Gastrocnemius medialis (tissue), 4 donors: ENCODE data around the gene ROPN1L. TPM values are rescaled to one million over a fixed set of nuclear protein-coding genes. Genes with fewer than 3 reads are reported as not detected.

Experiments used
- ATAC-seq, 2 donors: fragments of 150-250 bp; one replicate each; pipeline ENCODE4 v1.9.1; 2016
- DNase-seq, 2 donors: peaks; one replicate each; pipeline ENCODE4 v3.0.0-alpha.2; 2019
- H3K27ac ChIP-seq, 4 donors: fragments of 200-600 bp; sonication (generic); 1 replicate in 1 of 4; 2 replicates in 3 of 4; pipeline ENCODE4 v1.5.1; 2016 to 2018; ENCODE audit warnings: mild to moderate bottlenecking in 2 of 4, moderate library complexity in 1 of 4
- H3K27me3 ChIP-seq, 3 donors: fragments of 200-600 bp; sonication (generic) in 2 of 3; 1 replicate in 1 of 3; 2 replicates in 2 of 3; pipeline versions ENCODE4 v1.5.1 to v1.6.0; 2016 to 2019; ENCODE audit warnings: mild to moderate bottlenecking in 1 of 3, moderate library complexity in 1 of 3
- H3K36me3 ChIP-seq, 2 donors: fragments of 200-600 bp; sonication (generic) in 1 of 2; one replicate each; pipeline ENCODE4 v1.5.1; 2017 to 2018
- H3K4me1 ChIP-seq, 2 donors: fragments of 200-600 bp; sonication (generic) in 1 of 2; one replicate each; pipeline ENCODE4 v1.5.1; 2016 to 2017; ENCODE audit warnings: mild to moderate bottlenecking in 2 of 2
- H3K4me3 ChIP-seq, 4 donors: fragments of 200-600 bp; sonication (generic) in 3 of 4; 1 replicate in 1 of 4; 2 replicates in 3 of 4; pipeline ENCODE4 v1.5.1; 2016 to 2019; ENCODE audit warnings: mild to moderate bottlenecking in 2 of 4
- H3K9me3 ChIP-seq, 3 donors: fragments of 200-600 bp; sonication (generic) in 2 of 3; 1 replicate in 1 of 3; 2 replicates in 2 of 3; pipeline ENCODE4 v1.5.1; 2016 to 2019
- CTCF ChIP-seq, 5 experiments: fragments of 450-650 bp in 3 of 5; fragments of 200-600 bp in 2 of 5; sonication (generic) in 2 of 5; IDR thresholded peaks in 4 of 5; conservative IDR thresholded peaks in 1 of 5; 1 replicate in 4 of 5; 2 replicates in 1 of 5; pipeline ENCODE4 v1.5.1; 2016 to 2019; ENCODE audit warnings: antibody characterized with exemption in 5 of 5, mild to moderate bottlenecking in 3 of 5, moderate library complexity in 3 of 5
- POLR2A ChIP-seq, 2 donors: fragments of 450-650 bp; IDR thresholded peaks; one replicate each; pipeline ENCODE4 v1.6.1; 2017; ENCODE audit warnings: antibody characterized with exemption in 2 of 2, mild to moderate bottlenecking in 2 of 2, moderate library complexity in 2 of 2
- in situ Hi-C, 4 donors: fragments of 200-750 bp; cut with MboI; loops; one replicate each; pipeline versions ENCODE4 v1.15.0 to v1.8.0; 2017; ENCODE audit warnings: low sequenced_read_pairs in 4 of 4
- intact Hi-C: fragments of 100-400 bp; cut with DNase I; formaldehyde crosslinking; loops from one replicate; pipeline ENCODE4 v1.15.1; 2023; ENCODE audit warnings: low total_unique reads
- total RNA-seq, 4 donors: library from RNA; depleted of rRNA; stranded (reverse); fragments of >200 nt; gene quantifications; one replicate each; pipeline versions ENCODE4 v1.1.0 to v1.2.3, GENCODE V29; 2016

Gene ROPN1L
- total RNA-seq, 4 donors from 2014 or later = 0.46 TPM; not detected in 3

GRCh38 chr5:10482791-10483530 is 41.3 kb downstream of the ROPN1L start:
- in situ Hi-C loops (no loop called here), intact Hi-C loops (no loop called here)
- Histone ChIP-seq H3K27ac (no peak overlapping the region), H3K36me3 (no peaks in the 10 kb centered on the region), H3K27me3 (no peaks in the 10 kb centered on the region), H3K9me3 (no peaks in the 10 kb centered on the region), H3K4me1 (no peaks in the 10 kb centered on the region), H3K4me3 (no peak overlapping the region)
- ATAC-seq (no peak), DNase-seq (no peak)
- no peak for TF ChIP-seq POLR2A (IDR thresholded peaks at IDR 0.05)
- no peak for TF ChIP-seq CTCF (IDR thresholded peaks at IDR 0.05 in 4 of 5, conservative IDR thresholded peaks at IDR 0.05 in 1 of 5)

DNA sequence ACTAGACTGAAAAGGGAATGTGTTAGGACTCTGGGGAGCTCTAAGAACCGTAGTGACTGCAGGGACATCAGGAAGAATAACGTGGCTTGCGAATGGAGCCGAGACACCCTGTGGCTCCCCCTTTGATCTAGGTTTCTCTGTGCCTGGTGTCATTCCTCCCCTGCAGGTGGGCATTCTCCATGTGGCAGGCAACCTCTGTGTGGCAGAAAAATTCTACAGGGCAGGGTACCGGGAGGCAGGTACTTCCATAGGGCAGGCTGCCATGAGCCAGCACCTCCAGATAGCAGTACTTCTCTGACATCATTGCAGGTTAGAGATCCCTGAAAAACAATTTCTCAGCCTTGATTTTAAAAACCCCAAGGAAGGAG is 43.1 kb downstream of the ROPN1L start:
- H3K9me3 ChIP-seq = no peaks in the 10 kb centered on the region
- ATAC-seq = no peak
- H3K36me3 ChIP-seq = no peaks in the 10 kb centered on the region
- TF ChIP-seq CTCF (IDR thresholded peaks at IDR 0.05 in 4 of 5, conservative IDR thresholded peaks at IDR 0.05 in 1 of 5) (no peak), POLR2A (IDR thresholded peaks at IDR 0.05) (no peak)
- no peak for DNase-seq
- H3K27me3 ChIP-seq = no peaks in the 10 kb centered on the region
- in situ Hi-C loops (no loop called here), intact Hi-C loops (no loop called here)
- H3K4me3 ChIP-seq = no peak overlapping the region
- no peaks in the 10 kb centered on the region for H3K4me1 ChIP-seq
- no peak overlapping the region for H3K27ac ChIP-seq

- no peaks in the 10 kb centered on the region for H3K27me3 ChIP-seq
- TF ChIP-seq CTCF (IDR thresholded peaks at IDR 0.05 in 4 of 5, conservative IDR thresholded peaks at IDR 0.05 in 1 of 5) = no peak
- TF ChIP-seq POLR2A (IDR thresholded peaks at IDR 0.05) = no peak
- intact Hi-C loops (no loop called here), in situ Hi-C loops (no loop called here)
- ATAC-seq = peak in 1 of 2 donors; percentile 18
- no peak for DNase-seq
- no peaks in the 10 kb centered on the region for H3K36me3 ChIP-seq
- H3K9me3 ChIP-seq = no peaks in the 10 kb centered on the region
- no peak overlapping the region for H3K27ac ChIP-seq
- no peak overlapping the region for H3K4me3 ChIP-seq
- H3K4me1 ChIP-seq = no peaks in the 10 kb centered on the region
Measured at GRCh38 chr5:10485142-10485795, 43.6 kb downstream of the ROPN1L start.

DNA sequence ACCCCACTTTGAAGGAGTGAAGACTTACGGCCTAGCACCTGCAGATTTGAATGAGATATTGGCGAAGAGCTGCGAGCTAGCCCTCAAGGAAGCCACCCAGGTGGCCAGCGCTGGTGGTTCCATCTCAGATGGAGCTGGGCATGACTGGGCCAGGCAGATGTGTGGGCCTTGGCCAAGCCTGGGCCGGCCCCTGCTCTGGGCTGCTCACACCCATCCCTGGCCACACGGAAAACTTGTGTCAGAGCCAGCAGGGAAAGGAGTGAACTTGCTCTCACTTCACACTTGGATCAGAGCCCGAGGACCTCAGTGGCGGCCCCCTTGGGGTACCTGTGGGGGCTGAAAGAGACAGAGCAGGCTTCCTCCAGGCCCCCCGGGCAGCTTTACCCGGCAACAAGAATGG is 44.2 kb downstream of the ROPN1L start:
- Histone ChIP-seq H3K4me1 (no peaks in the 10 kb centered on the region), H3K27me3 (no peaks in the 10 kb centered on the region), H3K4me3 (no peak overlapping the region), H3K36me3 (no peaks in the 10 kb centered on the region), H3K27ac (no peak overlapping the region), H3K9me3 (no peaks in the 10 kb centered on the region)
- ATAC-seq (no peak), DNase-seq (no peak)
- TF ChIP-seq POLR2A (IDR thresholded peaks at IDR 0.05) (no peak), CTCF (IDR thresholded peaks at IDR 0.05 in 4 of 5, conservative IDR thresholded peaks at IDR 0.05 in 1 of 5) (no peak)
- intact Hi-C loops (no loop called here), in situ Hi-C loops (no loop called here)
